Retinal pigment epithelial cell (primary cell): ENCODE results near the gene PNLIPRP3.
A peak's percentile ranks its signal among the peaks of the same experiment; 100 is the strongest.

Experiments used
- DNase-seq: peaks from one replicate; pipeline ENCODE4 v3.0.0-alpha.2; 2010; ENCODE audit warnings: low read depth
- H3K4me3 ChIP-seq: 2 replicates; pipeline ENCODE4 v1.5.1; 2011; ENCODE audit warnings: mild to moderate bottlenecking, low read length, control low read depth, moderate library complexity
- CTCF ChIP-seq: conservative IDR thresholded peaks from 2 replicates; pipeline ENCODE4 v1.5.1; 2011; ENCODE audit warnings: low read depth, low read length, control low read depth, inconsistent platforms

Gene PNLIPRP3

GRCh38 chr10:116402858-116403257 is 24.8 kb upstream of the PNLIPRP3 start:
- H3K4me3 ChIP-seq, result no peak overlapping the region
- no peak for TF ChIP-seq CTCF
- no peak for DNase-seq

GRCh38 chr10:116403740-116404250 is 23.9 kb upstream of the PNLIPRP3 start:
- no peak for DNase-seq
- no peak for TF ChIP-seq CTCF
- H3K4me3 ChIP-seq, result no peak overlapping the region

GRCh38 chr10:116408719-116409118 is 18.9 kb upstream of the PNLIPRP3 start:
- no peak for DNase-seq
- no peak for TF ChIP-seq CTCF
- H3K4me3 ChIP-seq, result no peak overlapping the region

GRCh38 chr10:116410351-116410750 is 17.3 kb upstream of the PNLIPRP3 start:
- H3K4me3 ChIP-seq, result no peak overlapping the region
- TF ChIP-seq CTCF, result no peak
- DNase-seq, result no peak

GRCh38 chr10:116417821-116418220 is 9.8 kb upstream of the PNLIPRP3 start:
- no peak for TF ChIP-seq CTCF
- no peak for DNase-seq
- no peak overlapping the region for H3K4me3 ChIP-seq

- no peak overlapping the region for H3K4me3 ChIP-seq
- peak; percentile 34 for DNase-seq
- TF ChIP-seq CTCF, result no peak
These were observed 9.3 kb upstream of the PNLIPRP3 start for GRCh38 chr10:116418389-116418788.

- no peak for DNase-seq
- no peak for TF ChIP-seq CTCF
- no peak overlapping the region for H3K4me3 ChIP-seq
These were observed 5.8 kb upstream of the PNLIPRP3 start for GRCh38 chr10:116421815-116422214.
